ENCODE results near the gene TSSK2.

Gene TSSK2

GRCh38 chr22:19180740-19181410 lies 49.8 kb downstream of the TSSK2 start:
- no peak for DNase-seq (ENCODE audit: low read depth in 1 of 2, low spot score in 1 of 2)

DNA sequence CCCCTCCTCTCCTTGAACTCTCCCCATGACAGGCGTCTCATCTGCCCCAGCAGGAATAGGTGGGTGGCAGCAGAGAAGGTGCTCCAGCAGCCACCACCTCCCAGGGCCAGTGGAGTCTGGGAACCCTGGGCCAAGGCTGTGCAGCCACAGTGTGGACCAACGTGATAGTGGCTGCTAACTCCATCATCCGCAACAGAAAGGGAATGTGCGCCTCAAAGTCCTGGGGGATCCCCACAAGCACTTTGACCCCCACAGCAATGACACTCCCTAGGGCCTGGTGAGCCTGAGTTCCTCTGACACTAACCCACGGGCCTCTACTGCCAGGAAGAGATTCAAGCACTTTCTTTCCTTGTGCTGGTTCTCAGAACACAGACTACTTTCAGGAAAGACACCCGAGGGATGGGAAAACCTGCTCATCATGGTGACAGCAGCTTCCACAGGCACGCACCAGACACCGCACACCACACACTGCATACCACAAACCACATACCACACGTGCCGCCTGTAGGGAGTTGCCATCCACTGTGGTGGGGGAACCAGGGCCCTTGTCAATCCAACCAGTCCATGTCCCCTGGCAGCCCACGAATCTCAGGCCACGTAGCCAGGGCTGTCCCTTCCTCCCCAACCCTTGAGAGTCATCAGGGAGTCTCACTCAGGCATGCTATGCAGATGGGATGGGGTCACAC lies 50.8 kb downstream of the TSSK2 start:
- DNase-seq (ENCODE audit: low read depth in 1 of 2, low spot score in 1 of 2) = no peak
